ENCODE results near the gene PCYT2. TPM values are rescaled to one million over a fixed set of nuclear protein-coding genes. Genes with fewer than 3 reads are reported as not detected.

PCYT2 gene
- 26.5 and 45.9 TPM in 2 replicates for total RNA-seq

GRCh38 chr17:81911277-81911961, at the start of gene PCYT2:
PCYT2 (minus strand) TSS chr17:81911399; CDS start chr17:81911355, 44 bp downstream.

DNA sequence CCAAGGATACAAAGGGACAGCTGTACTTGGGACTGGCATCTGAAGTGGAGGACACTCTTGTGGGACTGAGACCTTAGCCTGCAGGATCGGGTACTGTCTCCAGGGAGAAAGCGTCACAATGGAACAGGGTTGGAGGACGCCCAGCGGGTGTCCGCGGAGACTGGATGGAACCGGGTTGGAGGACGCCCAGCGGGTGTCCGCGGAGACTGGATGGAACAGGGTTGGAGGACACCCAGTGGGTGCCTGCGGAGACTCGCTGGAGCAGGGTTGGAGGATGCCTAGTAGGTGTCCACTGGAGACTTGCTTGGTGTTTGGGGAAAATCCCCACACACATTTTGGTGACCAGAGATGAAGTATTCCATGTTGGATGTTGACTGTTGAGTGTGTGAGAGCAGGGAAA, 36.0 kb upstream of the PCYT2 start, which contains the start of gene MYADML2:
Gene MYADML2 (minus strand): TSS at position 45 of the 400 bp plus-strand sequence. CDS start 5,492 bp downstream, outside the sequence.

DNA sequence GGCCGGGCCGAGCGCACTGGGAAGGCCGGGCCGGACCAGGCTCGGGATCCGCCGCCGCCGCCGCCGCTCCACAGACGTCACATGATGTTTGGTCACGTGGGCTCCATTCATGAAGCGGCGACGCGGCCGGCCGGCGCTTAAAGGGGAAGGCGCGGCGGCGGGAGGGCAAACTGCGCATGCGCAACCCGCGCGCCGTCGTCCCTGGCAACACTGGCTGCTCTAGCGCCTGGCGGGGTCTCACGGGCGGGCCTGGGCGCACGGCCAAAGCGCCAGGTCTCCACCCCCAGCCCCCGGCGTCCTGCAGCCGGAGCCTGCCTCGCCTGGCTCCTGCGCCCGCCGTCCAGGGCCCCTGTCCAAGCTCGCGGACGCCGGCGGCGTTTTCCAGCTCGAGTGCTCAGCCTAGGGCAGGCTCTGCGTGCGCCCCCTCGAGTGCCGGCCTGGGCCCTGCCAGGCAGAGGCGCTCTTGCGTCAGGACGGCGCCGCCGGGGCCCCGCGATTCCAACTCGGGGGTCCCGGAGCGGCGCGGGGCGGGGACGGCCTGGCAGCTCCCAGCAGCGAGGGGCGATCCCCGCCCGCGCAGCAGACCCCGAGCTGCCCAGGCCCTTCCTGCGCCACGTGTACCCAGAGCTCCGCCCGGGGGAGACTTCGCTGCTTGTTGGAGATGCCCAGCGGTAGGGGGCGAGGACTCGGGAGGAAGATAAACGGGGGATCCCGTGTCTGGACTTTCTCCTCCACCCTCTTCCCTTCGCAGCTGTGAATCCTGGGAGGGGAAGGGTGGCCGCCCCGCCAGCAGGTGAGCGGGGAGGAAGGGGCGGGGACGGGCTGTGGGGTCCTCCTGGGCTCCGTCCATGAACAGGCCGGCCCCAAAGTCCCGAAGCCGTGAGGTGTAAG, 16.7 kb upstream of the PCYT2 start, which contains the start of gene MAFG:
Gene MAFG (minus strand): TSS at position 83 of the 891 bp plus-strand sequence. CDS start 4,550 bp downstream, outside the sequence.

DNA sequence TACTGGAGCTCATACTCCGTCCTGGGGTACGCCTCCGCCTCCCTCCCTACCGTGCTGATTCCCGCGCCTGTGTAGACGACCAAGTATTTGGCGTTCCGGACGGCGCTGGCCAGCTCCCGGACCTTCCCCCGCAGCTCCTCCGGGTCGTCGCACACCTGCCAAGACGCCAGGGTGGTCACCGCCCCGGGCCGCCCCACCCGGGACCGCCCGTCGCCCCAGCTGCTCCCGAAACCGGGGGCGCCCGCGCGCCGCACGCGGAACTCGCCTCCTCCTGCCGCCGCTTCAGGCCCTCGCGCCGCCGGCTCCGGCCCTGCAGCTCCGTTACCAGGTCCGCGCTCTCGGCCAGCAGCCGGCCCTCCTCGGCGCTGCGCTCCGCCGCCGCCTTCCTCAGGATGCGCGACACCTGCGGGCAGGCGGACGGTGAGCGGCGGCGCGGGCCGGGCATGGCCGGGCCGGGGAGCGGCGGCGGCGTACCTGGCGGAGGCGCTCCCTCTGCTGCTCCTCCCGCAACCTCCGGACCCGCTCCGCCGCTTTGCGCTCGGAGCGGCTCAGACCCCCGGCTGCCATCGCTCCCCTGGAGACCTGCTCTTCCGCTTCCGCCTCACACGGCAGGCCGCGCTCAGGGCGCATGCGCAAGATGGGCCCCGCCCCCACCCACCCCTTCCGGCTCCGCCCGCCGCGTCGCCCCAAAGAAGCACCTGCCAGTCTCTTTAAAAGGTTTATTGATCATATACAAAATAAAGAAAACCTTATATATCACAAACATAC, 6.5 kb upstream of the PCYT2 start, which contains the start of gene SIRT7:
Gene SIRT7 (minus strand): TSS at position 612 of the 768 bp plus-strand sequence. CDS start 45 bp downstream, at position 567.

DNA sequence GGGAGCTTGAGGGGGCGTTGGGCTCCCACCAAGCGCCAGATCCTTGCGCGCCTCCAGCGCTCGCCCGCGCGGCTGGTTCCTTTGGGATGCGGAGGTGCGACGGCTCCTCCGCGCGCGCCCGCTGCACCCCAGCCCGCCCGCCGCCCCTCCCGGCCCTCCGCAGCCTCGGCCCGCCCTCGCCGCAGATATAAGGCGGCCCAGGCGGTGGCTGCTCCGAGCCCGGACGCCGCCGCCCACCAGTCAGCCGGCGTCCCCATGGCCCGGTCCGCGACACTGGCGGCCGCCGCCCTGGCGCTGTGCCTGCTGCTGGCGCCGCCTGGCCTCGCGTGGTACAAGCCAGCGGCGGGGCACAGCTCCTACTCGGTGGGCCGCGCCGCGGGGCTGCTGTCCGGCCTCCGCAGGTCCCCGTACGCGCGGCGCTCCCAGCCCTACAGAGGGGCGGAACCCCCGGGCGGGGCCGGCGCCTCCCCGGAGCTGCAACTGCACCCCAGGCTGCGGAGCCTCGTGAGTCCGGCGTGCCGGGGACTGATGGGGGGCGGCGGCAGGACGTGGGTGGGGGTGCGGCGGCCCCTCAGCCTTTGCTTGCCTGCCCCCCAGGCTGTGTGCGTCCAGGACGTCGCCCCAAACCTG, 9.1 kb downstream of the PCYT2 start, which contains the start of gene NPB:
Gene NPB (plus strand): TSS at position 216 of the 630 bp plus-strand sequence. CDS start 40 bp downstream, at position 256.

GRCh38 chr17:81870981-81871386, 40.2 kb downstream of the PCYT2 start, which contains the start of gene ARHGDIA:
ARHGDIA (minus strand) TSS chr17:81871337; CDS start chr17:81869930, 1,407 bp downstream.

GRCh38 chr17:81859906-81860755, 51.1 kb downstream of the PCYT2 start, which contains the start of gene P4HB:
P4HB (minus strand) TSS chr17:81860535; CDS start chr17:81860471, 64 bp downstream.

Other genes starting within 250 kb of the PCYT2 start
- gene OXLD1, start 244.8 kb downstream of the PCYT2 start, total RNA-seq = 24.5 and 29.7 TPM in 2 replicates
- 11.8 and 12.1 TPM in 2 replicates for gene CCDC137, start 244.7 kb downstream of the PCYT2 start, total RNA-seq
- 35.6 and 36.6 TPM in 2 replicates for gene ARL16, start 227.6 kb downstream of the PCYT2 start, total RNA-seq
- gene HGS, start 227.4 kb downstream of the PCYT2 start, total RNA-seq = 134 and 147 TPM in 2 replicates
- gene MRPL12, start 208.0 kb downstream of the PCYT2 start, total RNA-seq = 23.8 and 26.1 TPM in 2 replicates
- gene SLC25A10, start 199.1 kb downstream of the PCYT2 start, total RNA-seq = 17.6 and 23.5 TPM in 2 replicates
- gene GCGR, start 107.2 kb downstream of the PCYT2 start, total RNA-seq = not detected in 2 replicates
- 91.2 and 156 TPM in 2 replicates for gene MCRIP1, start 78.1 kb downstream of the PCYT2 start, total RNA-seq
- gene PPP1R27, start 76.3 kb downstream of the PCYT2 start, total RNA-seq = not detected in 2 replicates
- gene P4HB, start 50.9 kb downstream of the PCYT2 start, total RNA-seq = 991 and 1,042 TPM in 2 replicates
- gene ARHGDIA, start 40.1 kb downstream of the PCYT2 start, total RNA-seq = 215 and 257 TPM in 2 replicates
- 155 and 174 TPM in 2 replicates for gene ALYREF, start 19.8 kb downstream of the PCYT2 start, total RNA-seq
- 106 and 139 TPM in 2 replicates for gene ANAPC11, start 19.7 kb downstream of the PCYT2 start, total RNA-seq
- gene NPB, start 9.2 kb downstream of the PCYT2 start, total RNA-seq = 0.65 TPM in 1 of 2 replicates, not detected in the other
- 16.0 and 18.0 TPM in 2 replicates for gene SIRT7, start 6.8 kb upstream of the PCYT2 start, total RNA-seq
- 21.9 and 24.7 TPM in 2 replicates for gene MAFG, start 16.3 kb upstream of the PCYT2 start, total RNA-seq
- gene PYCR1, start 25.9 kb upstream of the PCYT2 start, total RNA-seq = 90.8 and 128 TPM in 2 replicates
- not detected in 2 replicates for gene MYADML2, start 35.8 kb upstream of the PCYT2 start, total RNA-seq
- under 0.01 and 0.76 TPM in 2 replicates for gene NOTUM, start 49.8 kb upstream of the PCYT2 start, total RNA-seq
- gene ASPSCR1, start 66.2 kb upstream of the PCYT2 start, total RNA-seq = 21.7 and 31.4 TPM in 2 replicates
- 33.0 and 45.1 TPM in 2 replicates for gene CENPX, start 111.5 kb upstream of the PCYT2 start, total RNA-seq
- 13.9 and 17.3 TPM in 2 replicates for gene LRRC45, start 111.9 kb upstream of the PCYT2 start, total RNA-seq
- 17.0 and 36.3 TPM in 2 replicates for gene RAC3, start 120.3 kb upstream of the PCYT2 start, total RNA-seq
- gene DCXR, start 126.3 kb upstream of the PCYT2 start, total RNA-seq = 40.1 and 43.4 TPM in 2 replicates
- 22.4 and 45.7 TPM in 2 replicates for gene RFNG, start 140.4 kb upstream of the PCYT2 start, total RNA-seq
- 116 and 131 TPM in 2 replicates for gene GPS1, start 140.5 kb upstream of the PCYT2 start, total RNA-seq
- gene DUS1L, start 154.4 kb upstream of the PCYT2 start, total RNA-seq = 63.3 and 68.3 TPM in 2 replicates
- gene FASN, start 186.8 kb upstream of the PCYT2 start, total RNA-seq = 92.1 and 158 TPM in 2 replicates